ENCODE measurements around the gene AK8. TPM values are rescaled to one million over a fixed set of nuclear protein-coding genes. Genes with fewer than 3 reads are reported as not detected.

AK8 gene
- total and polyA plus RNA-seq, 9 of the 15 experiments (the other 6 are each of a cell fraction or from before 2014, with no cell fraction given): 0.06 to 0.37 TPM; not detected in 7

DNA sequence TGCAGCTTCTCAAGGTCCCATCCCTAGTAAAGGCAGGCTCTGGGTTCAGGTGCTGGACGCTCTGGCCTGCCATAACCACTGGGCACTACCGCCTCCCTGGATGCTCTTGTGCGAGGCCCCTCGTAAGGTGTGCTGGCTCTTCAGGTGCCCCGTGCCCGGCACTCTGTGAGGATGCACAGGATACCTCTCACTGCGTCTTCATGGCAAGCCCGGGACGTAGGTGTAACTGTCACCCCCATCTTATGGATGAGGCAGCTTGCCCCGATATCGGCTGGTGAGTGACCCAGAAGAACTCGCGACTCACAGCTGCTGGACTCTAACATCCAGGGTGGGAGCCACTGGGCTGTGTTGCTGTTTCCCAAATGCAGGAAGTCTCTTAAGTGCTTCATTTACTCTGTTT is 128.8 kb downstream of the AK8 start:
- Histone ChIP-seq H3K9me3 (replicated peaks; ENCODE audit: control insufficient read depth, insufficient read depth, low read depth, low read length) (no peaks in the 10 kb centered on the region), H3K4me3 (no peak overlapping the region), H3K36me3 (ENCODE audit: control insufficient read depth, insufficient read depth, low read length) (no peaks in the 10 kb centered on the region), H3K9ac (ENCODE audit: insufficient read depth in 1 of 2, low read depth in 2 of 2, low read length in 2 of 2) (no peak overlapping the region), H2AFZ (ENCODE audit: low read depth, low read length) (no peak overlapping the region), H3K9me1 (ENCODE audit: control insufficient read depth, insufficient read depth, low read length) (peaks cover 3% of the 10 kb centered on the region), H3K27ac (ENCODE audit: extremely low read depth, low read depth, low read length) (no peak overlapping the region), H3K27me3 (ENCODE audit: control insufficient read depth in 2 of 2, insufficient read depth in 2 of 2, low read length in 2 of 2) (peaks cover 62 to 75% of the 10 kb centered on the region in 2 experiments), H3K4me2 (ENCODE audit: insufficient read depth, low read length) (no peak overlapping the region), H3K4me1 (replicated peaks in 1 of 2; ENCODE audit: control insufficient read depth in 2 of 2, insufficient read depth in 2 of 2, low read length in 2 of 2) (no peaks in the 10 kb centered on the region), H4K20me1 (replicated peaks; ENCODE audit: control insufficient read depth, insufficient read depth, low read length) (peaks cover 10% of the 10 kb centered on the region; the same call in 1 of the 2 replicates), H3K79me2 (ENCODE audit: control insufficient read depth, insufficient read depth, low read length) (no peaks in the 10 kb centered on the region)
- WGBS (ENCODE audit: insufficient coverage, low coverage, missing lambda C conversion rate): 6% methylated on average over 13 of the region's 13 CpGs
- CTCF ChIA-PET (ENCODE audit: low intra/inter-chr PET ratio): no interaction called here
- intact Hi-C loops (cut with micrococcal nuclease) (no loop called here), in situ Hi-C loops (cut with MboI) (no loop called here)
- TF ChIP-seq FOXK2 (conservative IDR thresholded peaks at IDR 0.05 in 1 of 2, IDR thresholded peaks at IDR 0.05 in 1 of 2; ENCODE audit: low read depth in 2 of 2) (no peak), YY1 (IDR thresholded peaks at IDR 0.05; ENCODE audit: borderline replicate concordance in 1 of 3, control insufficient read depth in 1 of 3, extremely low read depth in 1 of 3, insufficient read depth in 3 of 3, insufficient read length in 1 of 3, insufficient replicate concordance in 2 of 3, low read depth in 1 of 3, low read length in 2 of 3) (no peak), NFRKB (IDR thresholded peaks at IDR 0.05; ENCODE audit: low read depth) (no peak), PHF21A (IDR thresholded peaks at IDR 0.05; ENCODE audit: borderline replicate concordance, low read depth) (no peak), POLR3G (IDR thresholded peaks at IDR 0.05; ENCODE audit: extremely low read depth, insufficient read length, insufficient replicate concordance) (no peak), SAFB (IDR thresholded peaks at IDR 0.05; ENCODE audit: borderline replicate concordance, low read depth, low read length) (no peak)
- TF ChIP-seq, protein P1, sequence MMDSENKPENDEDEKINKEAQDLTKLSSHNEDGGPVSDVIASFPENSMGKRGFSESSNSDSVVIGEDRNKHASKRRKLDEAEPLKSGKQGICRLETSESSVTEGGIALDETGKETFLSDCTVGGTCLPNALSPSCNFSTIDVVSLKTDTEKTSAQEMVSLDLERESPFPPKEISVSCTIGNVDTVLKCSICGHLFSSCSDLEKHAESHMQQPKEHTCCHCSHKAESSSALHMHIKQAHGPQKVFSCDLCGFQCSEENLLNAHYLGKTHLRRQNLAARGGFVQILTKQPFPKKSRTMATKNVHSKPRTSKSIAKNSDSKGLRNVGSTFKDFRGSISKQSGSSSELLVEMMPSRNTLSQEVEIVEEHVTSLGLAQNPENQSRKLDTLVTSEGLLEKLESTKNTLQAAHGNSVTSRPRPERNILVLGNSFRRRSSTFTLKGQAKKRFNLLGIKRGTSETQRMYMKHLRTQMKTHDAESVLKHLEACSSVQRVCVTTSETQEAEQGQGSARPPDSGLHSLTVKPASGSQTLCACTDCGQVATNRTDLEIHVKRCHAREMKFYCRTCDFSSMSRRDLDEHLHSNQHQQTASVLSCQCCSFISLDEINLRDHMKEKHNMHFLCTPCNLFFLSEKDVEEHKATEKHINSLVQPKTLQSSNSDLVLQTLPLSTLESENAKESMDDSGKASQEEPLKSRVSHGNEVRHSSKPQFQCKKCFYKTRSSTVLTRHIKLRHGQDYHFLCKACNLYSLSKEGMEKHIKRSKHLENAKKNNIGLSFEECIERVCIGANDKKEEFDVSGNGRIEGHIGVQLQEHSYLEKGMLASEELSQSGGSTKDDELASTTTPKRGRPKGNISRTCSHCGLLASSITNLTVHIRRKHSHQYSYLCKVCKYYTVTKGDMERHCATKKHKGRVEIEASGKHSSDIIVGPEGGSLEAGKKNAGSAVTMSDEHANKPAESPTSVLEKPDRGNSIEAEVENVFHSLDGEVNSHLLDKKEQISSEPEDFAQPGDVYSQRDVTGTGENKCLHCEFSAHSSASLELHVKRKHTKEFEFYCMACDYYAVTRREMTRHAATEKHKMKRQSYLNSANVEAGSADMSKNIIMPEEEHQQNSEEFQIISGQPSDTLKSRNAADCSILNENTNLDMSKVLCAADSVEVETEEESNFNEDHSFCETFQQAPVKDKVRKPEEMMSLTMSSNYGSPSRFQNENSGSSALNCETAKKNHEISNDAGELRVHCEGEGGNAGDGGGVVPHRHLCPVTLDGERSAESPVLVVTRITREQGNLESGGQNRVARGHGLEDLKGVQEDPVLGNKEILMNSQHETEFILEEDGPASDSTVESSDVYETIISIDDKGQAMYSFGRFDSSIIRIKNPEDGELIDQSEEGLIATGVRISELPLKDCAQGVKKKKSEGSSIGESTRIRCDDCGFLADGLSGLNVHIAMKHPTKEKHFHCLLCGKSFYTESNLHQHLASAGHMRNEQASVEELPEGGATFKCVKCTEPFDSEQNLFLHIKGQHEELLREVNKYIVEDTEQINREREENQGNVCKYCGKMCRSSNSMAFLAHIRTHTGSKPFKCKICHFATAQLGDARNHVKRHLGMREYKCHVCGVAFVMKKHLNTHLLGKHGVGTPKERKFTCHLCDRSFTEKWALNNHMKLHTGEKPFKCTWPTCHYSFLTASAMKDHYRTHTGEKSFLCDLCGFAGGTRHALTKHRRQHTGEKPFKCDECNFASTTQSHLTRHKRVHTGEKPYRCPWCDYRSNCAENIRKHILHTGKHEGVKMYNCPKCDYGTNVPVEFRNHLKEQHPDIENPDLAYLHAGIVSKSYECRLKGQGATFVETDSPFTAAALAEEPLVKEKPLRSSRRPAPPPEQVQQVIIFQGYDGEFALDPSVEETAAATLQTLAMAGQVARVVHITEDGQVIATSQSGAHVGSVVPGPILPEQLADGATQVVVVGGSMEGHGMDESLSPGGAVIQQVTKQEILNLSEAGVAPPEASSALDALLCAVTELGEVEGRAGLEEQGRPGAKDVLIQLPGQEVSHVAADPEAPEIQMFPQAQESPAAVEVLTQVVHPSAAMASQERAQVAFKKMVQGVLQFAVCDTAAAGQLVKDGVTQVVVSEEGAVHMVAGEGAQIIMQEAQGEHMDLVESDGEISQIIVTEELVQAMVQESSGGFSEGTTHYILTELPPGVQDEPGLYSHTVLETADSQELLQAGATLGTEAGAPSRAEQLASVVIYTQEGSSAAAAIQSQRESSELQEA (IDR thresholded peaks at IDR 0.05; ENCODE audit: low read depth): no peak
- TF ChIP-seq, protein P2, sequence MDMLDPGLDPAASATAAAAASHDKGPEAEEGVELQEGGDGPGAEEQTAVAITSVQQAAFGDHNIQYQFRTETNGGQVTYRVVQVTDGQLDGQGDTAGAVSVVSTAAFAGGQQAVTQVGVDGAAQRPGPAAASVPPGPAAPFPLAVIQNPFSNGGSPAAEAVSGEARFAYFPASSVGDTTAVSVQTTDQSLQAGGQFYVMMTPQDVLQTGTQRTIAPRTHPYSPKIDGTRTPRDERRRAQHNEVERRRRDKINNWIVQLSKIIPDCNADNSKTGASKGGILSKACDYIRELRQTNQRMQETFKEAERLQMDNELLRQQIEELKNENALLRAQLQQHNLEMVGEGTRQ (CRISPR knock-in tag; IDR thresholded peaks at IDR 0.05): no peak
- no peak for FAIRE-seq
- BruUV-seq (replicated peaks): no TSS peak
- ATAC-seq: no peak
- DNase-seq (ENCODE audit: extremely low read depth in 1 of 4, low spot score in 3 of 4): no peak
- POLR2A ChIA-PET: no interaction called here

Measured in K562 (cell line).